Measurements from ENCODE around the gene THSD7B.
"Not testable (repeated sequence)": the region's sequence is repeated elsewhere in the genome, so short reads cannot be mapped to it uniquely, and the experiment has no call there.

The THSD7B gene

DNA sequence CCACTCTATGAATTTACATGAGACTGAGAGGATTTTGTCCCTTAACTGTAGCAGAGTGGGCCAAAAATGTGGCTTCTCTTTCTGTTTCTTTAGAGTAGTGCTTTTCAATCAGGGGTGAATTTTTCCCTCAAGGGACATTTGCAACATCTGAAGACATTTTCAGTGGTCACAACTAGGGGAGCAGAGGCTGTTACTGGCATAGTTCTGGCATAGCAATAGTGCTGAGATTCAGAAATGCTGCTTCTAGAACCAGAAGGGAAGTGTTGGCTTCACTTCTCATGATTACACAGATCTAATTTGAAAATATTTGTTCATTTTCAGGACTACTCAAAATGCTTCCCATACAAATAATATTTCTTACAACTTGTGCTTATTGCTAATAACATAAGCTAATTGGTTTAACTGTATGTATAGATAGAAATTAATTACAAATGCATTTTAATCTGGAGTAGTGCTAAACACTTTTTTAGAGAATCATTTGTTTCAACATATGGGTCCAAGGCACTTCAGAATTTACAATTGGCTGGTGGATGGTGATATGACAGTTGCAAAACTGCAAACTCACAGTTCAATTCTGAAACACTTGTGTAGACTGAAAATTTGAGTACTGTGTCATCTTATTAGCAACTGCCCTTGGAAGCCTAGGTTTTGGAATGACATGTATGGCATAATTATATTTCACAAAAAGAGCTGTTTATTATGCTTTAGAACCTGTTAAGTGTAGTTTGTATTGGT is 526.7 kb downstream of the THSD7B start:
- no peak for DNase-seq

DNA sequence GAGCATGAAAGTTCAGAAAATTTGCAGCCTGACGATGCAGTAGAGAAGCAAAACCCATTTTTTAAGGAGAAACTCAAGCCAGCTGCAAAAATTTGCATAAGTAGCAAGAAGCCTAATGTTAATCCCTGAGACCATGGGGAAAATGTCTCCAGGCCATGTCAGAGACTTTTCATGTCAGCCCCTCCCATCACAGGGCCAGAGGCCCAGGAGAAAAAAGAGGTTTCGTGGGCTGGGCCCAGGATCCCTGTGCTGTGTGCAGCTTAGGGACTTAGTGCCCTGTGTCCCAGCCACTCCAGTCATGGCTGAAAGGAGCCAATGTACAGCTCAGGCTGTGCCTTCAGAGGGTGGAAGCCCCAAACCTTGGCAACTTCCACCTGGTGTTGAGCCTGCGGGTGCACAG is 533.0 kb downstream of the THSD7B start:
- DNase-seq, result no peak

DNA sequence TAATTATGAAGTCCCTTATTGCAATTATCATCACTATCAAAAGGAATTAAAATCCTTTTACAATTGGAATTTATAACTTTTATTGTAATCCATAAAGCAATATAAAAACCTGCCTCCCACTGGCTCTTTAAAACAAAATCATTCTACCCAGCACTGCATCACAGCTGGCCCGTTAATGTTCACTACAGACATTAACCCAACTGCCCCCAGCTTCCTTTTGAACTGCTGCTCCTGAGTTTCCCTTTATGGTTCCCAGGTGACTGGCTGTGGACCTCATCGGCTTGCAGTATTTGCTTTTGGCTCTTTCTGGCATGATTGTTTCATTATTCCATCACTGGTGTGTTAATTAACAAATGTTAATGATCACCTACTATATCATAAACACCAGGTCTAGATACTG is 535.6 kb downstream of the THSD7B start:
- no peak for DNase-seq

DNA sequence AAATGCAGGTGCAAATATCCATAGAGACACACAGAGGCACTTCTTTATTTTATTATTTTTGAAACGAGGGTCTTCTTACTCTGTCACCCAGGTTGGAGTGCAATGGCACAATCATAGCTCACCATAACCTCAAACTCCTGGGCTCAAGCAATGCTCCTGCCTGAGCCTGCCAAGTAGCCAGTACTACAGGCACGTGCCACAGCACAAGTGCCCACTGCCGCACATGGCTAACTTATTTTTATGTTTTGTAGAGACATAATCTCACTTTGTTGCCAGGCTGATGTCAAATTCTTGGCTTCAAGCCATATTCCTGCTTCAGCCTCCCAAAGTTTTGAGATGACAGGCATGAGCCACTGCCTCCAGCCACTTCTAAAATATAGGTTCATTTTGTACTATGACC is 537.6 kb downstream of the THSD7B start:
- DNase-seq, result no peak

DNA sequence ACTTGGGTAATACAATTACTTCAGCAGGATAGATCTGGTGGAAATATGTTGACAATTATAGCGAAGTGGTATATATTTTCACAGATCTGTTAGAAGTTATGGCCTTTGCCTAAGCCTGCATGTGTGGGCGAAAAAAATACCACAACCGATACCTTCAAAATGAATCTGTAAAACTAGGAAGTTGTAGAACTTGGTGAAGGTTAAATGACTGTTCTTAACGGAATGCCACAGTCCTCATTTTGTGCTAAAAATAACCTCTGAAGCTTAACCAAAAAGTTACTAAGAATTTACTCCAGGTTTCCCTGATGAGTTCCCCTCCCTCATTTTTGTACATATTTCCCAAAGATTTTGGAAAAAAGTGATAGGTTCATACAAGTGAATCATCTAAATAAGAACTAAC is 550.7 kb downstream of the THSD7B start:
- DNase-seq, result no peak

DNA sequence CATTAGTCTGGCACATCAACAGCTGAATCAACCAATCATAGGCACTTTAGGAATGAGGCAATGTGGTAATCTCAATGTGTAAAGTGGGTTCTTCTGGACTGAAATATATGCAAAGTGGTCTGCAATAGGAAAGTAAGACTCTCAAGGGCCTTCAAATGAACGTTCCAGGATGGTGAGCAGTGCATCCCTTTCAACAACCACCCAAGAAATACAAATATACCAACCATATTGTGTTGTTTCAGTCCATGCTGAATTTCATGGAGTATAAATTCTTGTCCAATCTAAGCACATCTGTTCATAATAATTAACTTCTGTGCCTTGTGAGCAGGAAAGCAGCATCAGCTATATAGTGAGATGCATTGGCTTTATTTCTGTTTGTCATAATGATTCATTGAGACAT is 556.2 kb downstream of the THSD7B start:
- no peak for DNase-seq

DNA sequence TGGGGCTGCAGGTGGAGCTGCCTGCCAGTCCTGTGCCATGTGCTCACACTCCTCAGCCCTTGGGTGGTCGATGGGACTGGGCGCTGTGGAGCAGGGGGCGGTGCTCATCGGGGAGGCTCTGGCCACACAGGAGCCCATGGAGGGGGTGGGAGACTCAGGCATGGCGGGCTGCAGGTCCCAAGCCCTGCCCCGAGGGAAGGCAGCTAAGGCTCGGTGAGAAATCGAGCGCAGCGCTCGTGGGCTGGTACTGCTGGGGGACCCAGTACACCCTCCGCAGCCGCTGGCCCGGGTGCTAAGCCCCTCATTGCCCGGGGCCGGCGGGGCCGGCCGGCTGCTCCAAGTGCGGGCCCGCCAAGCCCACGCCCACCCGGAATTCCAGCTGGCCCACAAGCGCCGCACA is 566.2 kb downstream of the THSD7B start:
- not testable (repeated sequence) for DNase-seq

DNA sequence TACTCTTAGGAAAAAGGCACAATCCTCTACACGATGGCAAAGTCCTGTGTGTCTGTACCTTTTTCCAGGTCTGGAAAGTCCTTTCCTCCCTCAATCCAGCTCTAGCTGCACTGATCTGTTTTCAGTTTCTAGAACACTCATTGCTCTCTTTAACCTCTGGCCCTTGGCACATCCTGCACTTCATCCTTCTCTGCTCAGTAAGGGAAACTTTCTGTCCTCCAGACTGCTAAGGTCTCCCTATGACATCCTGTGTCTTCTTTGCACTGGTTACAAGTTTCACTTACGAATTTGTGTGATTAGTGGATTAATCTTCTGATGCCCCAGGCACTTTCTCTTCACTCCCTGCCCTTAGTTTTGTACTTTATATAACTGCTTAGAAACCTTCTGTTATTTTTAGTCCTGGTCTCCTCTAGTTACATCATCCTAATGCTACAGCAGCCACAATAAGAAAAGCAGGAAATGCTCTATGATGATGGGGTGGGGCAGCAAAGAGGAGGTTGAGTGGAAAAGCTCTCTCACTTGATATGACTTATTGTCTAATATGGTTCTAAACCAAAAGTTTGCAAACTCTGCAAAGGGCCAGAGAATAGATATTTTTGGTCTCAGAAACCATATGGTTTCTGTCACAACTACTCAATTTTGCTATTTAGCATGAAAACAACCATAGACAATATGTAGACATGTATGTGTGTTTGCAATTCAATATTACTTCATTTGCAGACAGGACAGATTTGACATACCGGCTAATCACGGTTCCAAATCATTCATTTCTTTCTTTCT is 568.2 kb downstream of the THSD7B start:
- DNase-seq, result no peak

DNA sequence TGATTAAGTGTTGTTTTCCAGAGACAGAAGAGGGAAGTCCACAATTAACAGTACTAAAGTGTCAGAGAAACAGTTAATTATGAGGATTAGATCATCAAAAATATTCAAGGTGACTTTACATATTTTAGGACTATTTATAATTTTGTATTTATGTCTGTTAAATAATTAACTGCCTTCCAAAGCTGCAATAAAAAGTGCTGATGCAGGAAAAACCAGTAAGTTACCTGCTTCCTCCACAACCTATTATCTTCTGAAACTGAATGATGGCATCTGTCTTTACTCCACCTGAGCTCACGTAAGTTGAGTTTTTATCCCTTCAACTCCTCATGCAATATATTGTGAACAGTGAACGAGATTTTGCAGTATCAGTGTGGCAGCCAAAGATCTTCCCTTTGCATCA is 570.7 kb downstream of the THSD7B start:
- no peak for DNase-seq

DNA sequence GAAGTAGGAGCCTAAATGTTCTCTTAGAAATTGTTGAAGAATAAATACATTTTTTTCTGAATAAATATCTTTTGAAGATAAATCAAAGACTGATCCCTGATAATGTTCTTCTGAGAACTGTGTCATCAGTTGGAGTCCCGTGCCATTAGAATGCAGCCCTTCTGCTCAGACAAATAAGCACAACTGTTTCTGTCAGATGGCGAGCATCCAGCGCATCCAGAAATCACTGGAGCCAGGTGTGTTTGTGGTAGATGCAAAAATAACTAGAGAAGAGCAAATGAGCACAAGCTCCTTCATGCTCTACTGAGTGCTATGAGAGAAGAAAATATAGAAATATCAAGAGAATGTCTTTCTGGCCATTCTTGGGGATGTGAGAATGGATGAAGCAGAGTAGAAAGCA is 573.7 kb downstream of the THSD7B start:
- DNase-seq, result no peak

DNA sequence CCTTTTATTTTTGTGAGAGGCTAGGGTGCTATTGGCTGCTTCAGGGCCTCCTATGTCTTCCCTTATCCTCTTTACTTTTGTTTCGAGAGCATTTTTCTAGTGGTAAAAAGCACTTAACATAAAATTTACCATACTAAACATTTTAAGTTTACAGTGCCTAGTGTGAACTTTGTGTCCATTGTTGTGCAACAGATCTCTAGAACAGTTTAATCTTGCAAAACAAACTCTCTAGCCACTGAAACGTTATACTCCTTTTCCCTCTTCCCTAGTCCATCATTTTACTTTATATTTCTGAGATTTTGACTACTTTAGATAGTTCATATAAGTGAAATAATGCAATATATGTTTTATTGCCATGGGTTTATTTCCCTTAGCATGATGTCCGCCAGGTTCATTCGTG is 580.6 kb downstream of the THSD7B start:
- no peak for DNase-seq

DNA sequence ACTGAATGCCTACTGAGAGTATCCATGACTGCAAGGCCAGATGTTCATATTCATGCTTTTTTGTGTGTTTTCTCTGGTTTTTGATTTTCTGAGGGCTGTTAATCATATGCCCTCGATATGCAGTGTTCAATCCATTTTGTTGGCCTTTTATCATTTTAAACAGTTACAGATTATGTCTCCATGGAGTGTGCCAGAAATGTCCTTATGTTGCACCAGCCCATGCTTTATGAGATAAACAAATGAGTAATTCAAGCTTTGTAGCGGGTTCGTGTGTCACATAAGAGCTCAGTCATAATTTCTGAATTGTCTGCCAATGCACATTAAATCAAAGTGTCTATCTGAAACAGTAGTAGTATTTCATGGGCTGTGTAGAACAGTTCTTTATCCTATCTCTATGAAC is 583.0 kb downstream of the THSD7B start:
- no peak for DNase-seq

DNA sequence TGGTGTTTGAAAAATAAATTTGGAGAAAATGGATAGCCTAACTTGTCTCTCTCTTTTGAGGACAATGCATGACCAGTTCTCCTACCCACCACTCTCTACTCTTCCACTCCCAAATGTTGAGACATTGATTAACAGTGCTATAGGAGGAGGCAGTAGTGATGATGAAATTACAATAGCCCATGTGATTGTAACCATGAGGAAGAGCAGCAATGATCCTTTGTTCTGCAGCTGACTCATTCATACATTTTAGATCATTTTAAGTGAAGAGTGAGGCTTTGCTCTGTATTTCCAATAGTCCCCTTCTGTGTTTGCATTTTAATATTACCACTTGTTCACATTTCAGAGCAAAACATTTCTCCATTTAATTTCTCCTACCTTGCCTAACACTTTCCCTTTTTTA is 592.3 kb downstream of the THSD7B start:
- no peak for DNase-seq

DNA sequence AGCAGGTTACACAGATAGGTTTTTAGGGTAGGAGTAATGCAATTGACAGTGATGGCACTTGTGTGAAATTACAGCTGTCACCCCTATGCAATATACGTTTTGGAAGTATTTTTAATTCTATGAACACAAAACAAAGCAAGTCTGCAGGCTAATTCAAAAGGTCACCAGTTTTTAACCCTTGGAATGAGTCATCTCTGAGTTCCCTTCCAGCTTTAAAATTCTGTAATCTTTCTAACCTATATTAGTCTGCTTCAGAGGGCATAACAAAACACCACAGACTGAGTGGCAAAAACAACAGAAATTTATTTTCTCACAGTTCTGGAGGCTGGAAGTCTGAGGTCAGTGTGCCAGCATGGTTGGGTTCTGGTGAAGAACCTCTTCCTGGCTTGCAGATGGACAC is 602.0 kb downstream of the THSD7B start:
- no peak for DNase-seq

DNA sequence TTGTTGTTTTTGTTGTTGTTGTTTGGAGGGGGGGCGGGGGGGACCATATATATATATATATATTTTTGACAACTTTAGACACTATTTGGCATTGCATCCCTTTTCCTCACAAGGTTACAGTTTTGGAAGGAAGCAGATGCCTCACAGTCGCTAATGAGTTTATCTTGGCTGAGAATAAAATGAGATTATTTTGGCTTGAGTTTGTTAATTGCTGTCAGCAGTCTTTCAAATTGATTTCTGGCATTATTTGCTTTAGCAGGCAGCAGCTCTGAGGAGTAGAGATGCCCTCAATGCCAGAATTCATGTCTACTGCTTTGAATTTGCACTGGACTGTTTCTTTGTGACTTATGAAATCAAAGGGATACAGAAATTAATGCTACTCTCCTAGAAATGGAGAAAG is 603.8 kb downstream of the THSD7B start:
- DNase-seq, result no peak

DNA sequence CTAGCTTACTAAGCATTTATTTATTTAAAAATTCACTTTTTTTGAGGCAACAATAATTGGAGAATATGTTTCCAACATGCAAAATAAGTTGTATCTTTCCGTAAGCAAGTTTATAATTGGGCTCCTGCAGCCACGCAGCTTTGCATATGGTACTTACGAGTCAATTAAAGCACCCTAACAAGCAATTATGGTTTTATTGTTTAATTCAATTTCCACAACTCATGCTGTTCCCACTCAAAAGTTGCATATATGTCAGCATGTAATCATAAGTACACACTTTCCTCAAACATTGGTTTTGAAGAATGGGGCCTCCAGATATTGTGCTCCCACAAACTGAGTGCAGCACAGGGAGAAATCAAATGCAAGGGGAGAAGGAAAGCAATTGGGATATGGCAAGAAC is 613.8 kb downstream of the THSD7B start:
- DNase-seq, result no peak

DNA sequence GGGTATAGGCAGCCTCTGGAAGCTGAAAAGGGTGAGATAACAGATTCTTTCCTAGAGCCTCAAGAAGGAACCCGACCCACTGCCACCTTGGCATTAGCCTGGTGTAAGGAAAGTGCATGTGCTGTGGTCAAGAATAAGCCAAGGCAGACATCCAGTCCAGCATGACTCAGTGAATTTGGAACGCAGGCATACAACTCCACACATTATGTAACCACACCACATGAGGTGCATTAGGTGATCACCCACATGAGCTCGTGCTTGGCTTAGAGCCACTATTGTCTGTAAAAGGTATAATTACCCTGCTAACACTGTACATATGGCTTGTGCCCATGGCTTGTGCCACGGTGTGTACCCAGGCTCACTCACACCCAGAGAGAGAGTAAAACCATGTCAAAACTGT is 615.3 kb downstream of the THSD7B start:
- DNase-seq, result no peak

DNA sequence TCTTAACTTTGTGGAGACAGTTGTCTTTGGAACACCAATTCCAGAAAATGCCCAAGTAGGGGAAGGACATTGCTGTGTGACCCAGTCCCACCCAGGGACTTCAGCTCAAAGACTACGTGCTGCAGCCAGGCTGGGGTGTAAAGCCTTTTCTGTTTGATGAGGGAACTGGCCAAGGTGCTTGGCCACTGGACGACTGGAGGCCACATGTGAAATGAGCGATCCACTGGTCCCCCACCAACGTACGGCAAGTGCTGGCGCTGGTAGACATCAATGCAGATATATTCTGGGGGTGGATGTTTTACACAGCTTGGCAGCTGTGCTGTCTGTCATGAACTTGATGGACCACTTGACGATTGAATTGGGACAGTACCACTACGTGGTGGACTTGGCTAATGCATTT is 616.4 kb downstream of the THSD7B start:
- DNase-seq, result no peak

DNA sequence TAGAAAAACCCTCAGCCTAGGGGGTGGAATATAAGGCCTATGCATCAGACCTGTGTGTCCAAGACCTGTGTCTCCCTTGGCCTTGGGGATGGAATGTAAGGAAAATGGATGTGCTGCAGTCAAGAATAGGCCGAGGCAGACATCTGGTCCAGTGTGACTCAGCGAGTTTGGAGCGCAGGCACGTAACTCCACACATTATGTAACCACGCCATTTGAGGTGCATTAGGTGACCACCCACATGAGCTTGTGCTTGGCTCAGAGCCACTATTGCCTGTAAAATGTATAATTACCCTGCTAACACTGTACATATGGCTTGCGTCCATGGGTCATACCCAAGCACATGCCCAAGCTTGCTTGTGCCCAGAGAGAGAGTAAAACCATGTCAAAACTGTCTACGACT is 618.0 kb downstream of the THSD7B start:
- peak; percentile 24 for DNase-seq

DNA sequence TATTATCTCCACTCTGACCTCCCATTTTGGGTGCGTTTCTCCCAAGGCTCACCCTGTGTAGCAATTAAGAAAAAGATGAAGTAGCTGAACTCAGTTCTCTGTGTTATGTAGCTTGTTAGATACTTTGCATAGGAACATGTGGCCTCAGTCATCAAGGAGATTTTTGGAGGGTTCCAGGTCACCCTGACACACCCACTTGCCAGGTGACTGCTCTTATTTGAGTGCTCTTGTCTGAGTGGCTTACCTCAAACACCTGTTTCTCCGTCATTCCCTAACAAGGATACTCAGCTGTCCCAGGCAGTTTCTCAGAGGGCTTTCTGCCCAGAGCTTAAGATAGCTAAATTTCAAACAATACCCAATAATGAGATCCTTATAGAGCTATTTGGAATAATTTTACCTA is 621.7 kb downstream of the THSD7B start:
- no peak for DNase-seq

DNA sequence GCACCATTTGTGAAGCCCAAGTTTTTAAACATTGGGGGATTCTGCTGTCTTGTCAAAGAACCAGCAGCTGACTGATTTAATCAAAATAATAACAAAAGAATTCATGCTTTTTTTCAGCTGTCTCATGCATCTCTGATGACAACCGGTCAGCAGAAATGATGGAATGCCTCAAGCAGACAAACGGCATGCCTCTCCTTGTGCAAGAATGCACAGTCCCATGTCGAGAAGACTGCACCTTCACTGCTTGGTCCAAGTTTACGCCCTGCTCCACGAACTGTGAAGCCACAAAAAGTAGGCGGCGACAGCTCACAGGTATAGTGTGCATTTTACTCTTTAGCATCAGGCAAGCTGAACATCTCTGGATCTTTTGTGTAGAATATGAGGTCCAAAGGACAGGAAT is 640.2 kb downstream of the THSD7B start:
- DNase-seq, result no peak

DNA sequence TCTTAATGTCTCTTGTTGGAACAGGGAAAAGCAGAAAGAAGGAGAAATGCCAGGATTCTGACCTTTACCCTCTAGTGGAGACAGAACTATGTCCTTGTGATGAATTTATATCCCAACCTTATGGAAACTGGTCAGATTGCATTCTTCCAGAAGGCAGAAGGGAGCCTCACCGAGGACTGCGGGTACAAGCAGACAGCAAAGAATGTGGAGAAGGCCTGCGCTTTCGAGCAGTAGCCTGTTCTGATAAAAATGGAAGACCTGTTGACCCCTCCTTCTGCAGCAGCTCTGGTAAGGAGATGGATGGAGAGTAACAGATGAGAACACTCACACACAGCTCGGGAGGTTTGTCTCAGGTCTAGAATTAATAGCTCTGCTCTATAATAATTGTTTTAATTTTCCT is 646.2 kb downstream of the THSD7B start:
- DNase-seq, result no peak

DNA sequence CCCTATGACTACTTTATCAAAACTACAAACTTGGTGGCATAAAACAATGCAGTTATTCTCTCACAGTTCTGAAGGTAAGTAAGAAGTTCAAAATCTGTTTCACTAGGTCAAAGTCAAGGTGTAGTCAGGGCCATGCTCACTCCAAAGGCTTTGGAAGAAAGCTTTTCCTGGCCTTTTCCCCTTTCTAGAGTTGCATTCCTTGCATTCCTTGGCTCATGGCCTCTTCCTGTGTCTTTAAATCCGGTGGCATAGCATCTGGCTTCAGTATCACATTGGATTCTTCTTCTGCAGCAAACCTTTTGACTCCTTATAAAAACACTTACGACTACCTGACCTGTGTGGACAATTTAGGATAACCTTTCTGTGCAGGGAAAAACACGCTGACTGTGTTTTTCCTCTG is 655.4 kb downstream of the THSD7B start:
- no peak for DNase-seq

DNA sequence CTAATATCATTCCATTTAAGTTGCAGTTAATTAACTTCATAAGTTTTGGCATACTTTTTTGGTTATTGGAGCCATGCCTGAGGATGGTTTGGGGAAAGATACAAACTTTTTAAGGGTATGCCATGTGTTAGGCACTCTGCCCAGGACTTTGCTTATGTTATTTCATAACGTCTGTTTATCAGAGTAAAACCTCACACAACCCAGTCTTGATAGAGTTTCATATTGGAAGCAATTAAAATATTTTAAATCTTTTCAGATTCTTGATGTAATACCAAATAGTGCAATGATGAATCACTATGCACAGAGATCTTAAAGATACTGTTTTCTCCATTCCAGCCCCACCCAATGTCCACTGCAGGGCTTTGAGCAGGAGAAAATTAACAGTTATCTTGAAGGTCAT is 669.8 kb downstream of the THSD7B start:
- DNase-seq, result no peak

DNA sequence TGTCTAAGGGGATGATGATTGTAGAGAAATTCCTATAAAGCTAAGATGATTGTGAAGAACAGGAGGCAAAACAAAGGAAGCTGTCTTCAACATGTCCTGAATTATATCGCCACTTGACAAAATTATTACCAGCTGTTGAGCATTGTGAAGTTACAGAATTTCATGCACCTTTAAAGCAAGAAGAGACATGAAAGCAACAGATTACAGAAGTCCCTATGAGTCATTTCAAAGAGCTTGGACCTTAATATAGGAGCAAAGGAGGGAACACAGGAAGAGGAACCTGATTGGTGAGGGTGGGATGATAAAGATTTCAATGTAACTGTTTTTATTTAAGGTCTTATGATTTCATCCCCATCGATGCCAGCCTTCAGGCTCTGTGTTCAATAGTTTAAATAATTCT is 672.0 kb downstream of the THSD7B start:
- no peak for DNase-seq

All from retina (tissue), 1 donor.